Nephron progenitor cell (in vitro differentiated cells): ENCODE data around the gene LKAAEAR1.

Source experiments
- DNase-seq: peaks from one replicate; pipeline ENCODE4 v3.0.0; 2021
- H3K27ac Mint-ChIP-seq: 2 replicates; pipeline ENCODE4 v1.8.0; 2021; ENCODE audit warnings: mild to moderate bottlenecking, moderate library complexity, mixed read lengths
- H3K27me3 Mint-ChIP-seq: 2 replicates; pipeline ENCODE4 v1.8.0; 2021; ENCODE audit warnings: mild to moderate bottlenecking, low read depth, mixed read lengths; ENCODE audit not compliant: poor library complexity
- H3K36me3 Mint-ChIP-seq: 2 replicates; pipeline ENCODE4 v1.8.0; 2021; ENCODE audit warnings: low read depth, mixed read lengths
- H3K4me1 Mint-ChIP-seq: 2 replicates; pipeline ENCODE4 v1.8.0; 2021; ENCODE audit warnings: mixed read lengths
- H3K4me3 Mint-ChIP-seq: 2 replicates; pipeline ENCODE4 v1.8.0; 2021; ENCODE audit warnings: mild to moderate bottlenecking, moderate library complexity, mixed read lengths
- H3K9me3 Mint-ChIP-seq: 2 replicates; pipeline ENCODE4 v1.8.0; 2021; ENCODE audit warnings: mild to moderate bottlenecking, moderate library complexity, mixed read lengths
- CTCF ChIP-seq: fragments of 200-600 bp; sonication (generic); IDR thresholded peaks from 2 replicates; pipeline ENCODE4 v1.5.0; 2021; ENCODE audit warnings: antibody characterized with exemption

The LKAAEAR1 gene

DNA sequence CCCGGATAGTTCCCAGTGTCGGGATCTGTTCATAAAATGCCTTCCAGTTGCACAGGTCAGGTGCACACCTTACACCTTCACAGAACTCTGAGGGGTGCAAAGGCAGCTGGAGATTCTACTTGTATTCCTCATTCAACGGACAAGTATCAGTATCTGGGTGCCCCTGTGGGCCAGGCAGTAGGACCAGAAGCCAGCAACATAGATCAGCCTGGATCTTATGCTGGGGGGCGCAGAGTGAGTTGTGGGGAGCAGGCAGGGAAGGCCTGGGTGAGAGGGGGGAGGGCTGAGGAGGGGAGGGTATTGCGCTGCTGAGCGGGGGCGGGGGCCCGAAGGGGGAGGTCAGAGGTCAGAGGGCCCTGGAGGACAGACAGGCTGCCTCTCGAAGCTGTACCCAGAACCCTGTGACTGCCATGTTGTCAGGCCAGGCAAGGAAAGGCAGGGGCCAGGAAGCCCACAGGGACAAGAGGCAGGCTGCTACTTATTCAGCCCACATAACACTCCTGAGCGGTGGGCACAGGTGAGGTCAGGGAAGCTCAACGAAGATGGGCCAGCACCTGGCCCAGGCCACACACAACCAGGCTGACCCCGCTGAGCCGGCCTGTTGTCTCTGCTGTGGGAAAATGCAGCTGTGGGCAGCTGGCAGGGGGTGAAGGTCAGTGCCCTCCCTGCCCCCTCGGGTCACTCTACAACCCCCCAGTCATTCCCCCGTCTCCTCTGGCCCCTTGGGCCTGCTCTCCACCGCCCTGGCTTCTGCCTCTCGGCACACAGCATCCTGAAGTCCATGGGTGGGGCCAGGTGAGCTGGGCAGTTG, 3.2 kb downstream of the LKAAEAR1 start:
- DNase-seq: no peak
- Mint-ChIP-seq H3K36me3 (no peaks in the 10 kb centered on the region), H3K4me3 (peak overlapping the region; percentile 82), H3K9me3 (no peaks in the 10 kb centered on the region), H3K27me3 (peaks cover 49% of the 10 kb centered on the region), H3K4me1 (peaks cover 39% of the 10 kb centered on the region), H3K27ac (no peak overlapping the region)
- TF ChIP-seq CTCF: no peak

- Mint-ChIP-seq H3K9me3 (no peaks in the 10 kb centered on the region), H3K4me3 (peak within 1 kb of the TSS; percentile 82), H3K36me3 (no peaks in the 10 kb centered on the region), H3K4me1 (peaks cover 39% of the 10 kb centered on the region), H3K27ac (peak within 1 kb of the TSS; percentile 39), H3K27me3 (peaks cover 41% of the 10 kb centered on the region)
- DNase-seq: no peak
- TF ChIP-seq CTCF: no peak
These were observed 4.0 kb downstream of the LKAAEAR1 start, which contains the start of gene OPRL1 for GRCh38 chr20:64080013-64080812. Gene OPRL1, plus strand, starts transcription at chr20:64080082. Its CDS starts 12,639 bp downstream, at chr20:64092721.

GRCh38 chr20:64079273-64080012, 4.8 kb downstream of the LKAAEAR1 start, which contains the start of gene RGS19:
Gene RGS19, minus strand, starts transcription at chr20:64079518. Its CDS starts 2,632 bp downstream, at chr20:64076886.
- TF ChIP-seq CTCF: no peak
- Mint-ChIP-seq H3K27ac (peak within 1 kb of the TSS; percentile 39), H3K4me1 (peaks cover 38% of the 10 kb centered on the region), H3K4me3 (peak within 1 kb of the TSS; percentile 82), H3K27me3 (peaks cover 33% of the 10 kb centered on the region), H3K36me3 (no peaks in the 10 kb centered on the region), H3K9me3 (no peaks in the 10 kb centered on the region)
- peak; percentile 84 for DNase-seq

DNA sequence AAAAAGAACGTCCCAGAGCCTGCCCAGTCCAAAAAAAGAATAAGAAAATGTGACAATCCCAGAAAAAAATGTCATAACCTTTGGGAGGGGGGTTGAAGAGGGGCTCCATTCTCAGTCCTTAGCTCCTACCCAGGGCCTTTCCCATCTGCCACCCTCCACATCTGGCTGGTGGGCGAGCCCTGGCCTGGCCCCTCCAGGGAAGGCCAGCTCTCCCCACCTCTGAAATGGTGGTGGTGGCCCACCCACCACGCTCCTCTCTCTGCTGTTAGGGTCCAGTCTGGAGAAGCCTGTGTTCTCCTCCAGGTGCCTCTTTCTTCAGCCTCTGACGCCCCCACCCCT, 5.3 kb downstream of the LKAAEAR1 start:
- TF ChIP-seq CTCF: no peak
- peaks cover 34% of the 10 kb centered on the region for H3K4me1 Mint-ChIP-seq
- peak overlapping the region; percentile 71 for H3K4me3 Mint-ChIP-seq
- no peak overlapping the region for H3K27ac Mint-ChIP-seq
- H3K9me3 Mint-ChIP-seq: no peaks in the 10 kb centered on the region
- no peaks in the 10 kb centered on the region for H3K36me3 Mint-ChIP-seq
- peaks cover 29% of the 10 kb centered on the region for H3K27me3 Mint-ChIP-seq
- DNase-seq: no peak

DNA sequence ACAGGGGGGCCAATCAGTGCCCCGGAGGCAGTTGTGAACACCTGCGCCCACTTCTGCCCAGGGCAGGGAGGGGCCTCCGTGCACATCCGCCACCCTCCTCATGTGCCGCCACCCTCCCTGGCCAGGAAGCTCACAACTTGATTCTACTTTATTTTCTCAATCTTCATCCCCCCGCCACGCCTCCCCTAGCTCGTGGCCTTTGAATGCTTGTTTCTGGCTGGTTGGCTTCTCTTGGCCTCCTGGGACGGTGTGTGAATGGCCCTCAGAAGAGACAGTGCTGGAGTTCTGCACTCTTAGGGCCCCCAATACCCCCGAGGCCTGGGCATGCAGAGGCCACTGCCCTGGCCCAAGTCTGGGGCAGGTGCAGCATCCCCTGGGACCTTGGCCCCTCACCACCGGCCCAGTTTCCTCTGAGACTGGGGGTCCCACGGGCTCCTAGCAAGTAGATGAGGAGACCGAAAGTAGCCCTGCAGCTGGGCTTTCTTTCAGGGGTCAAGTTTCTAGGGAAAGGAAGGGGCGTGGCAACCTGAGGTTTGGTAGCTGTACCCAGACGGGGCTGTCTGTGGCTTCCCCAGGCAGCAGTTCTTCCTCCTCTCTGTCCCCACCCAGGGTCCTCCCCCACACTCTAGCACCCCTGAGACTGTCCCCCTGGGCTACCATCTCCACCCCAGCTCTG, 6.2 kb downstream of the LKAAEAR1 start:
- Mint-ChIP-seq H3K4me3 (no peak overlapping the region), H3K36me3 (no peaks in the 10 kb centered on the region), H3K4me1 (peaks cover 34% of the 10 kb centered on the region), H3K9me3 (no peaks in the 10 kb centered on the region), H3K27ac (no peak overlapping the region), H3K27me3 (peaks cover 24% of the 10 kb centered on the region)
- no peak for DNase-seq
- TF ChIP-seq CTCF: no peak
